ENCODE results near the gene LDHA. TPM values are rescaled to one million over a fixed set of nuclear protein-coding genes. Genes with fewer than 3 reads are reported as not detected.

LDHA gene
- total and polyA plus RNA-seq, 2 experiments from 2014 or later = 2,912 to 5,221 TPM

GRCh38 chr11:18374956-18375355, 19.4 kb upstream of the LDHA start:
- TF ChIP-seq EZH2 (IDR thresholded peaks at IDR 0.05; ENCODE audit: insufficient read depth, poor library complexity, severe bottlenecking) = no peak
- no peak for TF ChIP-seq EZH2phosphoT487 (IDR thresholded peaks at IDR 0.05; ENCODE audit: insufficient read depth, low read depth)
- Histone ChIP-seq H3K9me3 (ENCODE audit: low read depth) (no peaks in the 10 kb centered on the region), H3K4me3 (no peak overlapping the region), H3K9ac (no peak overlapping the region), H3K4me1 (ENCODE audit: insufficient read depth) (no peaks in the 10 kb centered on the region), H3F3A (ENCODE audit: insufficient read depth) (no peaks in the 10 kb centered on the region), H4K20me1 (ENCODE audit: insufficient read depth) (no peaks in the 10 kb centered on the region), H3K9me2 (ENCODE audit: insufficient read depth) (no peaks in the 10 kb centered on the region), H3K27ac (no peak overlapping the region), H3K27me3 (replicated peaks; ENCODE audit: insufficient read depth) (no peaks in the 10 kb centered on the region), H3K36me3 (ENCODE audit: low read depth) (no peaks in the 10 kb centered on the region), H3K79me2 (ENCODE audit: insufficient read depth) (no peaks in the 10 kb centered on the region), H2AFZ (no peak overlapping the region), H3K4me2 (ENCODE audit: unreplicated experiment) (no peak overlapping the region)
- in situ Hi-C loops (cut with MboI) = no loop called here
- no peak for DNase-seq
- WGBS, 2 experiments (ENCODE audit: low coverage in 1 of 2, low lambda C conversion rate in 2 of 2, missing lambda C conversion rate in 2 of 2) = 97 to 100% methylated on average over 2 of the region's 2 CpGs

GRCh38 chr11:18375941-18376340, 18.4 kb upstream of the LDHA start:
- Histone ChIP-seq H3K9me3 (ENCODE audit: low read depth) (no peaks in the 10 kb centered on the region), H2AFZ (no peak overlapping the region), H4K20me1 (ENCODE audit: insufficient read depth) (no peaks in the 10 kb centered on the region), H3K4me3 (no peak overlapping the region), H3K4me1 (ENCODE audit: insufficient read depth) (no peaks in the 10 kb centered on the region), H3K27ac (no peak overlapping the region), H3K27me3 (replicated peaks; ENCODE audit: insufficient read depth) (no peaks in the 10 kb centered on the region), H3F3A (ENCODE audit: insufficient read depth) (no peaks in the 10 kb centered on the region), H3K4me2 (ENCODE audit: unreplicated experiment) (no peak overlapping the region), H3K79me2 (ENCODE audit: insufficient read depth) (no peaks in the 10 kb centered on the region), H3K9ac (no peak overlapping the region), H3K36me3 (ENCODE audit: low read depth) (no peaks in the 10 kb centered on the region), H3K9me2 (ENCODE audit: insufficient read depth) (no peaks in the 10 kb centered on the region)
- in situ Hi-C loops (cut with MboI) = no loop called here
- DNase-seq = no peak
- WGBS, 2 experiments (ENCODE audit: low coverage in 1 of 2, low lambda C conversion rate in 2 of 2, missing lambda C conversion rate in 2 of 2) = 95 to 100% methylated on average over 1 of the region's 1 CpG
- no peak for TF ChIP-seq EZH2phosphoT487 (IDR thresholded peaks at IDR 0.05; ENCODE audit: insufficient read depth, low read depth)

GRCh38 chr11:18379201-18379600, 15.2 kb upstream of the LDHA start:
- TF ChIP-seq EZH2phosphoT487 (IDR thresholded peaks at IDR 0.05; ENCODE audit: insufficient read depth, low read depth) (no peak), EZH2 (IDR thresholded peaks at IDR 0.05; ENCODE audit: insufficient read depth, poor library complexity, severe bottlenecking) (no peak)
- Histone ChIP-seq H3F3A (ENCODE audit: insufficient read depth) (peaks cover 16% of the 10 kb centered on the region), H4K20me1 (ENCODE audit: insufficient read depth) (no peaks in the 10 kb centered on the region), H3K9ac (no peak overlapping the region), H3K27ac (no peak overlapping the region), H3K4me3 (no peak overlapping the region), H3K4me2 (ENCODE audit: unreplicated experiment) (no peak overlapping the region), H3K9me3 (ENCODE audit: low read depth) (no peaks in the 10 kb centered on the region), H3K79me2 (ENCODE audit: insufficient read depth) (no peaks in the 10 kb centered on the region), H3K4me1 (ENCODE audit: insufficient read depth) (peaks cover 19% of the 10 kb centered on the region), H2AFZ (no peak overlapping the region), H3K9me2 (ENCODE audit: insufficient read depth) (no peaks in the 10 kb centered on the region), H3K36me3 (ENCODE audit: low read depth) (no peaks in the 10 kb centered on the region), H3K27me3 (replicated peaks; ENCODE audit: insufficient read depth) (no peaks in the 10 kb centered on the region)
- DNase-seq = no peak
- WGBS, 2 experiments (ENCODE audit: low coverage in 1 of 2, low lambda C conversion rate in 2 of 2, missing lambda C conversion rate in 2 of 2) = 44 to 50% methylated on average over 2 of the region's 2 CpGs
- in situ Hi-C loops (cut with MboI) = no loop called here

- H3K36me3 ChIP-seq (ENCODE audit: low read depth) = no peaks in the 10 kb centered on the region
- in situ Hi-C loops (cut with MboI) = loop anchor here (10.0 kb wide), 1 partner anchor 59 kb away; the partner anchor contains the start of genes GTF2H1 and HPS5
- WGBS, 2 experiments (ENCODE audit: low coverage in 1 of 2, low lambda C conversion rate in 2 of 2, missing lambda C conversion rate in 2 of 2) = 1 to 2% methylated on average over 9 of the region's 9 CpGs
Observed at GRCh38 chr11:18383388-18384156, 10.8 kb upstream of the LDHA start.

More at GRCh38 chr11:18383388-18384156, 10.8 kb upstream of the LDHA start:
- peak overlapping the region; percentile 86 for H3K9ac ChIP-seq
- no peaks in the 10 kb centered on the region for H3K79me2 ChIP-seq (ENCODE audit: insufficient read depth)
- H3F3A ChIP-seq (ENCODE audit: insufficient read depth) = peaks cover 35% of the 10 kb centered on the region
- H3K4me1 ChIP-seq (ENCODE audit: insufficient read depth) = peaks cover 32% of the 10 kb centered on the region
- no peaks in the 10 kb centered on the region for H3K27me3 ChIP-seq (replicated peaks; ENCODE audit: insufficient read depth)
- TF ChIP-seq EZH2phosphoT487 (IDR thresholded peaks at IDR 0.05; ENCODE audit: insufficient read depth, low read depth) = no peak
- no peaks in the 10 kb centered on the region for H3K9me3 ChIP-seq (ENCODE audit: low read depth)
- peak overlapping the region; percentile 65 for H2AFZ ChIP-seq
- no peaks in the 10 kb centered on the region for H4K20me1 ChIP-seq (ENCODE audit: insufficient read depth)
- peak; percentile 100 for DNase-seq
- no peaks in the 10 kb centered on the region for H3K9me2 ChIP-seq (ENCODE audit: insufficient read depth)
- H3K4me2 ChIP-seq (ENCODE audit: unreplicated experiment) = peak overlapping the region; percentile 85
- H3K27ac ChIP-seq = peak overlapping the region; percentile 99
- peak overlapping the region; percentile 54 for H3K4me3 ChIP-seq

All from GM23248 (cell line).